Measurements from ENCODE around the gene KPNA2.

DNA sequence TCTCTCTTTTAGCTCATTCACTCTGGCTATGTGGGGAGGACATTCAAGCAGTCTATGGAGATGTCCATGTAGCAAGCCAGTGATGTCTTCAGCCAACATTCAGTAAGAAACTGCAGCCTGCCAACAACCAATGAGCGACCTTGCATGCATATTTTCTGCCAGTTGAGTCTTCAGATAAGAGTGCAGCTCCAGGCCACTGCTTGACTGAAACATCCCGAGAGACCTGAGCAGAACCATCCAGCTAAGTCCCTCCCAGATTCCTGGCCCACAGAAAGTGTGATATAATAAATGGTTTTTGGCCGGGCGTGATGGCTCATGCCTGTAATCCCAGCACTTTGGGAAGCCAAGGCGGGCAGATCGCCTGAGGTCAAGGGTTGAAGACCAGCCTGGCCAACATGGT is 28.7 kb upstream of the KPNA2 start:
- TF ChIP-seq, protein P1, sequence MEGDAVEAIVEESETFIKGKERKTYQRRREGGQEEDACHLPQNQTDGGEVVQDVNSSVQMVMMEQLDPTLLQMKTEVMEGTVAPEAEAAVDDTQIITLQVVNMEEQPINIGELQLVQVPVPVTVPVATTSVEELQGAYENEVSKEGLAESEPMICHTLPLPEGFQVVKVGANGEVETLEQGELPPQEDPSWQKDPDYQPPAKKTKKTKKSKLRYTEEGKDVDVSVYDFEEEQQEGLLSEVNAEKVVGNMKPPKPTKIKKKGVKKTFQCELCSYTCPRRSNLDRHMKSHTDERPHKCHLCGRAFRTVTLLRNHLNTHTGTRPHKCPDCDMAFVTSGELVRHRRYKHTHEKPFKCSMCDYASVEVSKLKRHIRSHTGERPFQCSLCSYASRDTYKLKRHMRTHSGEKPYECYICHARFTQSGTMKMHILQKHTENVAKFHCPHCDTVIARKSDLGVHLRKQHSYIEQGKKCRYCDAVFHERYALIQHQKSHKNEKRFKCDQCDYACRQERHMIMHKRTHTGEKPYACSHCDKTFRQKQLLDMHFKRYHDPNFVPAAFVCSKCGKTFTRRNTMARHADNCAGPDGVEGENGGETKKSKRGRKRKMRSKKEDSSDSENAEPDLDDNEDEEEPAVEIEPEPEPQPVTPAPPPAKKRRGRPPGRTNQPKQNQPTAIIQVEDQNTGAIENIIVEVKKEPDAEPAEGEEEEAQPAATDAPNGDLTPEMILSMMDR (IDR thresholded peaks at IDR 0.05): no peak
- TF ChIP-seq POLR2A (IDR thresholded peaks at IDR 0.05): no peak

Measured in sigmoid colon (tissue), 3 donors.